ENCODE data around the gene ZNF217. TPM values are rescaled to one million over a fixed set of nuclear protein-coding genes. Genes with fewer than 3 reads are reported as not detected.
A peak's percentile ranks its signal among the peaks of the same experiment; 100 is the strongest.

ZNF217 gene
- total and polyA plus RNA-seq, 10 of the 15 experiments (the other 5 are each of a cell fraction or from before 2014, with no cell fraction given), result 8.5 to 76.6 (median 40.6) TPM

DNA sequence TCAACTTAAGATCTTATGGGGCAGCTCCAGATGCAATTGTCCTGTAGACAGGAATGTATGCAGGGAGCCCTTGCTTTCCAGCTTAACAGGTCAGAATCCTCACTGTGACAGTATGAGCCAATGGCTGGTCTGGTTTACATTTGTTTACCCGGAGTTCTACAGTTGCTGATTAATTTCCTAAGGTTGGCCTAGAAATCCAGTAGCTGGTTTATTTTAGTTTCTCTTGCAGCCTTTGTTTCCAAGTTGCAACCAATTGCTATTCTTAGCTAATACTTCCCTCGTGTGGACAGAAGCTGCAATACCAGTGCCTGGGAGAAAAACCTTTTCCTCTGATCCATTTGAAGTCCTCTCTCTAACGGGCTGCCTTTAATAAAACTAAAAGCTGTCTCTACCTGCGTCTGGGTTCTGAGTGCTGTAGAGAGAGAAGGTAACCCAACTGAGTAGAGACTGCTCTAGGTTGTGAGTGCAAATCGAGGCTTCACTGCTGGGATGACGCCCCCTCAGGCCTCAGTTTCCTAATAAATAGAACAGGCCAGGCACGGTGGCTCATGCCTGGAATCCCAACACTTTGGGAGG is 45.9 kb downstream of the ZNF217 start:
- intact Hi-C loops (cut with micrococcal nuclease; ENCODE audit: unreplicated experiment) (loop anchor here (1.0 kb wide), 1 partner anchor 134 kb away; no protein-coding TSS in a partner anchor), in situ Hi-C loops (cut with MboI) (no loop called here)
- CTCF ChIA-PET, result interaction anchor here (0.7 to 2.7 kb wide), 25 partner anchors 10 to 1303 kb away, joined by 3 to 29 read pairs (median 4); no protein-coding TSS in a partner anchor
- ATAC-seq (peak; percentile 70), FAIRE-seq (no peak), DNase-seq (ENCODE audit: low read depth, low spot score) (peak; percentile 21)
- no peak overlapping the region for H3K9ac ChIP-seq (ENCODE audit: control insufficient read depth, insufficient read depth, low read length)
- WGBS (ENCODE audit: insufficient coverage, insufficient replicate concordance, low lambda C conversion rate, missing lambda C conversion rate), result 33% methylated on average over 7 of the region's 7 CpGs
- RAD21 ChIA-PET (ENCODE audit: unreplicated experiment), result interaction anchor here (0.6 to 2.5 kb wide), 17 partner anchors 16 to 1236 kb away, joined by 3 to 23 read pairs (median 3); no protein-coding TSS in a partner anchor
- H2AFZ ChIP-seq (ENCODE audit: control insufficient read depth, low read depth, low read length), result no peak overlapping the region
- POLR2A ChIA-PET, result interaction anchor here (0.6 kb wide), 1 partner anchor 126 kb away, joined by 4 read pairs; no protein-coding TSS in a partner anchor
- BruUV-seq (replicated peaks), result no TSS peak
- no peaks in the 10 kb centered on the region for H3K4me1 ChIP-seq (ENCODE audit: control insufficient read depth, insufficient read depth, low read length)
- SMC1A ChIA-PET (ENCODE audit: uncharacterized antibody, unreplicated experiment), result interaction anchor here (0.6 to 2.8 kb wide), 19 partner anchors 8 to 1235 kb away, joined by 3 to 20 read pairs (median 4); no protein-coding TSS in a partner anchor
- H3K27me3 ChIP-seq (replicated peaks in 1 of 2; ENCODE audit: control insufficient read depth in 2 of 2, insufficient read depth in 2 of 2, low read length in 1 of 2), result no peaks in the 10 kb centered on the region
- no peak overlapping the region for H3K4me2 ChIP-seq (ENCODE audit: control insufficient read depth, insufficient read depth)
- H3K4me3 ChIP-seq, result no peak overlapping the region
- no peaks in the 10 kb centered on the region for H3K79me2 ChIP-seq (ENCODE audit: control insufficient read depth, insufficient read depth, low read length)
- no peaks in the 10 kb centered on the region for H3K36me3 ChIP-seq (ENCODE audit: control insufficient read depth in 2 of 2, insufficient read depth in 2 of 2, low read length in 1 of 2)
- H3K9me3 ChIP-seq (replicated peaks; ENCODE audit: control insufficient read depth, insufficient read depth, low read length), result no peaks in the 10 kb centered on the region; the same call in 2 of the 3 replicates
- H4K20me1 ChIP-seq (ENCODE audit: control insufficient read depth, insufficient read depth), result no peaks in the 10 kb centered on the region
- H3K27ac ChIP-seq (ENCODE audit: control insufficient read depth, insufficient read depth), result no peak overlapping the region
- peak; percentile 78 for TF ChIP-seq SMC3 (IDR thresholded peaks at IDR 0.05; ENCODE audit: borderline replicate concordance, low read length)
- TF ChIP-seq IKZF1 (conservative IDR thresholded peaks at IDR 0.05), result no peak
- no peak for TF ChIP-seq NR2C2 (IDR thresholded peaks at IDR 0.05; ENCODE audit: borderline replicate concordance, control insufficient read depth, insufficient read length, low read depth)
- TF ChIP-seq DPF2 (IDR thresholded peaks at IDR 0.05), result no peak
- TF ChIP-seq SIN3A (IDR thresholded peaks at IDR 0.05; ENCODE audit: low read depth, low read length), result no peak
- peak; percentile 17 for TF ChIP-seq SIX5 (IDR thresholded peaks at IDR 0.05; ENCODE audit: low read depth, low read length, severe bottlenecking)
- TF ChIP-seq, protein P1, sequence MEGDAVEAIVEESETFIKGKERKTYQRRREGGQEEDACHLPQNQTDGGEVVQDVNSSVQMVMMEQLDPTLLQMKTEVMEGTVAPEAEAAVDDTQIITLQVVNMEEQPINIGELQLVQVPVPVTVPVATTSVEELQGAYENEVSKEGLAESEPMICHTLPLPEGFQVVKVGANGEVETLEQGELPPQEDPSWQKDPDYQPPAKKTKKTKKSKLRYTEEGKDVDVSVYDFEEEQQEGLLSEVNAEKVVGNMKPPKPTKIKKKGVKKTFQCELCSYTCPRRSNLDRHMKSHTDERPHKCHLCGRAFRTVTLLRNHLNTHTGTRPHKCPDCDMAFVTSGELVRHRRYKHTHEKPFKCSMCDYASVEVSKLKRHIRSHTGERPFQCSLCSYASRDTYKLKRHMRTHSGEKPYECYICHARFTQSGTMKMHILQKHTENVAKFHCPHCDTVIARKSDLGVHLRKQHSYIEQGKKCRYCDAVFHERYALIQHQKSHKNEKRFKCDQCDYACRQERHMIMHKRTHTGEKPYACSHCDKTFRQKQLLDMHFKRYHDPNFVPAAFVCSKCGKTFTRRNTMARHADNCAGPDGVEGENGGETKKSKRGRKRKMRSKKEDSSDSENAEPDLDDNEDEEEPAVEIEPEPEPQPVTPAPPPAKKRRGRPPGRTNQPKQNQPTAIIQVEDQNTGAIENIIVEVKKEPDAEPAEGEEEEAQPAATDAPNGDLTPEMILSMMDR (IDR thresholded peaks at IDR 0.05 in 2 of 3, conservative IDR thresholded peaks at IDR 0.05 in 1 of 3; ENCODE audit: control insufficient read depth in 2 of 3, extremely low read depth in 1 of 3, insufficient read depth in 1 of 3, low read depth in 3 of 3, low read length in 3 of 3), result peak; percentile 65 to 78 (median 65)
- TF ChIP-seq PML (IDR thresholded peaks at IDR 0.05; ENCODE audit: low read length), result no peak
- no peak for TF ChIP-seq STAT3 (IDR thresholded peaks at IDR 0.05; ENCODE audit: low read depth, low read length)
- no peak for TF ChIP-seq PBX3 (IDR thresholded peaks at IDR 0.05; ENCODE audit: insufficient replicate concordance, low read depth, low read length)
- TF ChIP-seq, protein P2, sequence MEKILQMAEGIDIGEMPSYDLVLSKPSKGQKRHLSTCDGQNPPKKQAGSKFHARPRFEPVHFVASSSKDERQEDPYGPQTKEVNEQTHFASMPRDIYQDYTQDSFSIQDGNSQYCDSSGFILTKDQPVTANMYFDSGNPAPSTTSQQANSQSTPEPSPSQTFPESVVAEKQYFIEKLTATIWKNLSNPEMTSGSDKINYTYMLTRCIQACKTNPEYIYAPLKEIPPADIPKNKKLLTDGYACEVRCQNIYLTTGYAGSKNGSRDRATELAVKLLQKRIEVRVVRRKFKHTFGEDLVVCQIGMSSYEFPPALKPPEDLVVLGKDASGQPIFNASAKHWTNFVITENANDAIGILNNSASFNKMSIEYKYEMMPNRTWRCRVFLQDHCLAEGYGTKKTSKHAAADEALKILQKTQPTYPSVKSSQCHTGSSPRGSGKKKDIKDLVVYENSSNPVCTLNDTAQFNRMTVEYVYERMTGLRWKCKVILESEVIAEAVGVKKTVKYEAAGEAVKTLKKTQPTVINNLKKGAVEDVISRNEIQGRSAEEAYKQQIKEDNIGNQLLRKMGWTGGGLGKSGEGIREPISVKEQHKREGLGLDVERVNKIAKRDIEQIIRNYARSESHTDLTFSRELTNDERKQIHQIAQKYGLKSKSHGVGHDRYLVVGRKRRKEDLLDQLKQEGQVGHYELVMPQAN (conservative IDR thresholded peaks at IDR 0.05), result no peak
- TF ChIP-seq ATF3 (IDR thresholded peaks at IDR 0.05; ENCODE audit: borderline replicate concordance, extremely low read depth, low read depth, low read length), result no peak
- peak; percentile 92 for TF ChIP-seq RAD21 (IDR thresholded peaks at IDR 0.05; ENCODE audit: insufficient read depth, low read depth, low read length)

Measured in GM12878 (cell line).